K562 (cell line): Measurements from ENCODE around the gene ANO8. TPM values are rescaled to one million over a fixed set of nuclear protein-coding genes. Genes with fewer than 3 reads are reported as not detected.

Experiments used
- CBX3 ChIP-seq, 2 experiments: IDR thresholded peaks; 1 replicate in 1 of 2; 2 replicates in 1 of 2; pipeline ENCODE4 v1.6.1; 2012; ENCODE audit warnings: inconsistent platforms in 2 of 2, low read length in 2 of 2, borderline replicate concordance in 1 of 2, control low read depth in 1 of 2
- CC2D1A ChIP-seq: fragments of 450-650 bp; IDR thresholded peaks from 2 replicates; pipeline ENCODE4 v1.6.1; 2017; ENCODE audit warnings: mild to moderate bottlenecking
- CXXC5 ChIP-seq: fragments of 250-450 bp; sonication (Bioruptor Pico); IDR thresholded peaks from 2 replicates; pipeline ENCODE4 v1.8.0; 2022; ENCODE audit warnings: inconsistent platforms, mild to moderate bottlenecking, moderate library complexity
- EHMT2 ChIP-seq: fragments of 450-650 bp; IDR thresholded peaks from 2 replicates; pipeline ENCODE4 v1.6.1; 2018; ENCODE audit warnings: antibody characterized with exemption
- EZH2 ChIP-seq: IDR thresholded peaks from 2 replicates; pipeline ENCODE4 v1.6.1; 2012; ENCODE audit warnings: low read depth, mild to moderate bottlenecking, inconsistent platforms, low read length, borderline replicate concordance
- KAT8 ChIP-seq: fragments of 450-650 bp; IDR thresholded peaks from 2 replicates; pipeline ENCODE4 v1.6.1; 2016; ENCODE audit warnings: low read depth, mild to moderate bottlenecking
- KDM4B ChIP-seq, 2 experiments: fragments of 450-650 bp in 1 of 2; sonication (generic) in 1 of 2; IDR thresholded peaks; 2 replicates each; pipeline ENCODE4 v1.6.1; 2016 to 2017; ENCODE audit warnings: borderline replicate concordance in 2 of 2, antibody characterized with exemption in 1 of 2, low read depth in 1 of 2, mild to moderate bottlenecking in 1 of 2
- KHSRP ChIP-seq: fragments of 450-650 bp; IDR thresholded peaks from 2 replicates; pipeline ENCODE4 v1.6.1; 2017
- LCOR ChIP-seq: sonication (generic); formaldehyde crosslinking; IDR thresholded peaks from 2 replicates; pipeline ENCODE4 v1.8.0; 2022; ENCODE audit warnings: mild to moderate bottlenecking, missing genetic modification reagents
- MYNN ChIP-seq, 2 experiments: sonication (generic); formaldehyde crosslinking in 1 of 2; IDR thresholded peaks; 2 replicates each; pipeline versions ENCODE4 v1.5.0 to v1.6.1; 2016 to 2020; ENCODE audit warnings: antibody characterized with exemption in 1 of 2, missing genetic modification reagents in 1 of 2
- NCOR1 ChIP-seq: fragments of 450-650 bp; IDR thresholded peaks from 2 replicates; pipeline ENCODE4 v1.6.1; 2016; ENCODE audit warnings: mild to moderate bottlenecking, moderate library complexity
- NFXL1 ChIP-seq: fragments of 450-650 bp; formaldehyde crosslinking; IDR thresholded peaks from 2 replicates; pipeline ENCODE4 v1.4.0; 2021; ENCODE audit warnings: mild to moderate bottlenecking
- POLR3A ChIP-seq: IDR thresholded peaks from 2 replicates; pipeline ENCODE4 v1.6.1; 2011; ENCODE audit warnings: borderline replicate concordance, mild to moderate bottlenecking, moderate library complexity; ENCODE audit not compliant: insufficient read length, insufficient read depth; ENCODE audit errors: extremely low read depth
- RCOR1 ChIP-seq, 2 experiments: IDR thresholded peaks; 2 replicates each; pipeline ENCODE4 v1.6.1; 2012; ENCODE audit warnings: low read depth in 2 of 2, low read length in 2 of 2, borderline replicate concordance in 1 of 2, improper control_type of control experiment in 1 of 2
- SMARCA5 ChIP-seq: fragments of 450-650 bp; IDR thresholded peaks from 2 replicates; pipeline ENCODE4 v1.6.1; 2016
- TSC22D4 ChIP-seq: fragments of 450-650 bp; IDR thresholded peaks from 2 replicates; pipeline ENCODE4 v1.6.1; 2016; ENCODE audit warnings: missing genetic modification characterization, missing biosample characterization, control low read depth
- ZBTB7A ChIP-seq: IDR thresholded peaks from 2 replicates; pipeline ENCODE4 v1.6.1; 2011; ENCODE audit warnings: low read depth, mild to moderate bottlenecking, low read length, moderate library complexity, borderline replicate concordance; ENCODE audit not compliant: control insufficient read depth
- ZNF354B ChIP-seq: fragments of 250-450 bp; sonication (Bioruptor Pico); IDR thresholded peaks from 2 replicates; pipeline ENCODE4 v1.4.0; 2020
- ZNF699 ChIP-seq: fragments of 250-450 bp; sonication (Bioruptor Pico); IDR thresholded peaks from 2 replicates; pipeline ENCODE4 v1.8.0; 2021; ENCODE audit warnings: mild to moderate bottlenecking, moderate library complexity; ENCODE audit not compliant: insufficient replicate concordance
- ZNF785 ChIP-seq: fragments of 250-450 bp; sonication (Bioruptor Pico); IDR thresholded peaks from 2 replicates; pipeline ENCODE4 v1.4.0; 2020; ENCODE audit warnings: mild to moderate bottlenecking
- polyA plus RNA-seq, 8 experiments: library from polyadenylated mRNA; depleted of rRNA in 4 of 8; stranded (reverse) in 5 of 8; unstranded in 3 of 8; fragments of >200 nt; fragmentation: Nextera tagmentation in 2 of 8; fragmentation: Illumina TruSeq in 1 of 8; extraction: Ambion mirVana in 2 of 8; extraction: Trizol in 1 of 8; gene quantifications; 2 replicates each; pipeline versions ENCODE4 v1.2.1 to v1.2.3, GENCODE V29; 2011 to 2014; ENCODE audit warnings: inconsistent platforms in 1 of 8, missing spikeins in 1 of 8
- total RNA-seq, 7 experiments: library from RNA; depleted of rRNA in 6 of 7; stranded (reverse); fragments of >200 nt in 6 of 7; fragmentation: Illumina TruSeq in 2 of 7; extraction: Trizol in 2 of 7; gene quantifications; 2 replicates each; pipeline versions ENCODE4 v1.2.1 to v1.2.3, GENCODE V29; 2011 to 2021; ENCODE audit warnings: low replicate concordance in 1 of 7
- TF ChIP-seq, protein P1 (sequence below): fragments of 250-450 bp; sonication (Bioruptor Pico); IDR thresholded peaks from 2 replicates; pipeline ENCODE4 v1.6.1; 2021; ENCODE audit warnings: mild to moderate bottlenecking
- TF ChIP-seq, protein P2 (sequence below): fragments of 250-450 bp; sonication (Bioruptor Pico); IDR thresholded peaks from 2 replicates; pipeline ENCODE4 v1.4.0; 2020; ENCODE audit warnings: borderline replicate concordance
- TF ChIP-seq, protein P3 (sequence below): sonication (generic); formaldehyde crosslinking; IDR thresholded peaks from 2 replicates; pipeline ENCODE4 v1.8.1; 2023; ENCODE audit warnings: mild to moderate bottlenecking, missing genetic modification reagents

The ANO8 gene
- total and polyA plus RNA-seq, 9 of the 15 experiments (the other 6 are each of a cell fraction or from before 2014, with no cell fraction given), result 0.07 to 7.6 (median 2.3) TPM; not detected in 1

DNA sequence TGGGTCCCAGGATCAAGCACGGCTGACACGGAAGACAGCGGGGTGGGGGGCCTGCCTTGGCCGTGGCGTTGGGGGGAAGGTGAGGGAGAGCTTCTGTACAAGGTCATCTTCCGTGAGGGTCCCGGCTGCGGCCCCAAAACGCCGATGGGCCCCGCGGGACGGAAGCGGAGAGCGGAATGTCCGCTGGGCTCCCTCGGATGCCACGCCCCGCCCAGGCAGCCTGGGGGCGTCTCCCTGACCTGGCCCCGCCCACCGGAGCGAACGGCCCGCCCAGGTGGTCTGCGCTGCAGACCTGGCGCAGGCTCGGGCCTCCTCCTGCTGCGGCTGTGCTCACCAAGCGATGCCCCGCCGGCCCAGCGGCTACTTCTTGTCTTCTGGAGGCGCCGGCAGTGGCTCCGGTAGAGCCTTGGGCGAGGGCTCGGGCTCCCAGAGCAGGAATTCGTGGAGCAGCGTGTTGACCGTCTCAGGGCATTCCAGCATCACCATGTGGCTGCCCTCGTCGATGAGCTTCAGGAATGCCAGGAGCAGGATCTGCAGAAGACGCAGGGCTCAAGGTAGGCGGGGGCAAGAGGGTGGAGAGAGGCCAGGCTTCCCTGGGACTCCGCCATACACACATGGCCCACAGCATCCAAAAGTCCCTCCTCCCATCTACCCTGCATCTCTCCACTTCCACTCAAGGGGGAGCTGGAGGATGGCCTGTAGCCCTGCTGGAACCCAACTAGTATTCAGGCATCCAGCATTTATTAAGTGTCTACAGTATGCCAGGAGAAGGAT lies 42.2 kb downstream of the ANO8 start (continued):
- TF ChIP-seq NFXL1 (CRISPR knock-in tag), result no peak
- peak; percentile 82 for TF ChIP-seq CC2D1A
- no peak for TF ChIP-seq MYNN (IDR thresholded peaks at IDR 0.05)
- no peak for TF ChIP-seq MYNN (CRISPR knock-in tag; IDR thresholded peaks at IDR 0.05)
- TF ChIP-seq ZNF354B (CRISPR knock-in tag), result no peak
- TF ChIP-seq, protein P1, sequence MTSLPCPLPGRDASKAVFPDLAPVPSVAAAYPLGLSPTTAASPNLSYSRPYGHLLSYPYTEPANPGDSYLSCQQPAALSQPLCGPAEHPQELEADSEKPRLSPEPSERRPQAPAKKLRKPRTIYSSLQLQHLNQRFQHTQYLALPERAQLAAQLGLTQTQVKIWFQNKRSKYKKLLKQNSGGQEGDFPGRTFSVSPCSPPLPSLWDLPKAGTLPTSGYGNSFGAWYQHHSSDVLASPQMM (CRISPR knock-in tag), result no peak
- no peak for TF ChIP-seq NCOR1
- TF ChIP-seq KAT8, result no peak
- TF ChIP-seq CBX3 (IDR thresholded peaks at IDR 0.05; ENCODE audit: borderline replicate concordance in 1 of 2, low read length in 2 of 2), result peak in 1 of 2 experiments; percentile 51; a peak in 2 of 3 replicates
- TF ChIP-seq ZNF699 (CRISPR knock-in tag), result no peak
- TF ChIP-seq EHMT2, result no peak
- no peak for TF ChIP-seq EZH2
- TF ChIP-seq, protein P2, sequence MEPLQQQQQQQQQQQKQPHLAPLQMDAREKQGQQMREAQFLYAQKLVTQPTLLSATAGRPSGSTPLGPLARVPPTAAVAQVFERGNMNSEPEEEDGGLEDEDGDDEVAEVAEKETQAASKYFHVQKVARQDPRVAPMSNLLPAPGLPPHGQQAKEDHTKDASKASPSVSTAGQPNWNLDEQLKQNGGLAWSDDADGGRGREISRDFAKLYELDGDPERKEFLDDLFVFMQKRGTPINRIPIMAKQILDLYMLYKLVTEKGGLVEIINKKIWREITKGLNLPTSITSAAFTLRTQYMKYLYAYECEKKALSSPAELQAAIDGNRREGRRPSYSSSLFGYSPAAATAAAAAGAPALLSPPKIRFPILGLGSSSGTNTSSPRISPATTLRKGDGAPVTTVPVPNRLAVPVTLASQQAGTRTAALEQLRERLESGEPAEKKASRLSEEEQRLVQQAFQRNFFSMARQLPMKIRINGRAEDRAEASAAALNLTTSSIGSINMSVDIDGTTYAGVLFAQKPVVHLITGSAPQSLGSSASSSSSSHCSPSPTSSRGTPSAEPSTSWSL (CRISPR knock-in tag), result no peak
- no peak for TF ChIP-seq TSC22D4 (tag)
- TF ChIP-seq CXXC5 (CRISPR knock-in tag), result 0 out of 2 replicates have a peak, but pooled peaks have one; percentile 34
- TF ChIP-seq LCOR (CRISPR knock-in tag), result no peak
- no peak for TF ChIP-seq KHSRP
- no peak for TF ChIP-seq POLR3A
- TF ChIP-seq ZNF785 (CRISPR knock-in tag), result no peak
- peak; percentile 92; the same call in 1 of the 2 replicates for TF ChIP-seq SMARCA5
- peak in 1 of 2 experiments; percentile 67; a peak in 2 of 4 replicates for TF ChIP-seq RCOR1 (IDR thresholded peaks at IDR 0.05; ENCODE audit: borderline replicate concordance in 1 of 2, low read depth in 2 of 2, low read length in 2 of 2)
- TF ChIP-seq, protein P3, sequence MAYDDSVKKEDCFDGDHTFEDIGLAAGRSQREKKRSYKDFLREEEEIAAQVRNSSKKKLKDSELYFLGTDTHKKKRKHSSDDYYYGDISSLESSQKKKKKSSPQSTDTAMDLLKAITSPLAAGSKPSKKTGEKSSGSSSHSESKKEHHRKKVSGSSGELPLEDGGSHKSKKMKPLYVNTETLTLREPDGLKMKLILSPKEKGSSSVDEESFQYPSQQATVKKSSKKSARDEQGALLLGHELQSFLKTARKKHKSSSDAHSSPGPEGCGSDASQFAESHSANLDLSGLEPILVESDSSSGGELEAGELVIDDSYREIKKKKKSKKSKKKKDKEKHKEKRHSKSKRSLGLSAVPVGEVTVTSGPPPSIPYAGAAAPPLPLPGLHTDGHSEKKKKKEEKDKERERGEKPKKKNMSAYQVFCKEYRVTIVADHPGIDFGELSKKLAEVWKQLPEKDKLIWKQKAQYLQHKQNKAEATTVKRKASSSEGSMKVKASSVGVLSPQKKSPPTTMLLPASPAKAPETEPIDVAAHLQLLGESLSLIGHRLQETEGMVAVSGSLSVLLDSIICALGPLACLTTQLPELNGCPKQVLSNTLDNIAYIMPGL (CRISPR knock-in tag), result no peak
- no peak for TF ChIP-seq KDM4B (IDR thresholded peaks at IDR 0.05; ENCODE audit: borderline replicate concordance in 2 of 2, low read depth in 1 of 2)
- TF ChIP-seq ZBTB7A, result peak; percentile 98
